ENCODE measurements around the gene SPEM3.

DNA sequence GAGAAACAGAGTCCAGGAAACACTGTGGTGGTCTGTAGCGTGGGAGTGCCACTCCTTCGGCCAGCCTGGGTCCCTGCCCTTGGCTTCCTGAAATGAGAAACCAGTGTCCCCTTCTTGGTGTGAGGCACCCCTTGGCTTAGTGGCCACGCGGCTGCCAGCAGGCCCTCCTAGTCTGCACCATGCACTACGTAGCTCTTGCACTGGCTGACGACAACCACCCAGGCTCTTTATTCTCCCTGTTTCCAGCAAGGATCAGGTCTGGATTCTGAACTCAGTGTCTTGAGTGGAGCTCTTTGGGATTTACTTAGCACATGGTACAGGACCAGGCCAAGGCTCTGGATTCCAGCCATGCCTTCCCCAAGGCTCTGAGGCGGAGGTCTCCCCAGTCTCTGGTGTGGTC is 1.1 kb upstream of the SPEM3 start:
- TF ChIP-seq, protein P1, sequence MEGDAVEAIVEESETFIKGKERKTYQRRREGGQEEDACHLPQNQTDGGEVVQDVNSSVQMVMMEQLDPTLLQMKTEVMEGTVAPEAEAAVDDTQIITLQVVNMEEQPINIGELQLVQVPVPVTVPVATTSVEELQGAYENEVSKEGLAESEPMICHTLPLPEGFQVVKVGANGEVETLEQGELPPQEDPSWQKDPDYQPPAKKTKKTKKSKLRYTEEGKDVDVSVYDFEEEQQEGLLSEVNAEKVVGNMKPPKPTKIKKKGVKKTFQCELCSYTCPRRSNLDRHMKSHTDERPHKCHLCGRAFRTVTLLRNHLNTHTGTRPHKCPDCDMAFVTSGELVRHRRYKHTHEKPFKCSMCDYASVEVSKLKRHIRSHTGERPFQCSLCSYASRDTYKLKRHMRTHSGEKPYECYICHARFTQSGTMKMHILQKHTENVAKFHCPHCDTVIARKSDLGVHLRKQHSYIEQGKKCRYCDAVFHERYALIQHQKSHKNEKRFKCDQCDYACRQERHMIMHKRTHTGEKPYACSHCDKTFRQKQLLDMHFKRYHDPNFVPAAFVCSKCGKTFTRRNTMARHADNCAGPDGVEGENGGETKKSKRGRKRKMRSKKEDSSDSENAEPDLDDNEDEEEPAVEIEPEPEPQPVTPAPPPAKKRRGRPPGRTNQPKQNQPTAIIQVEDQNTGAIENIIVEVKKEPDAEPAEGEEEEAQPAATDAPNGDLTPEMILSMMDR (conservative IDR thresholded peaks at IDR 0.05), result no peak
- no peak for TF ChIP-seq ZFX (IDR thresholded peaks at IDR 0.05)

Data from C4-2B (cell line).